KMS-11 (cell line): Measurements from ENCODE around the gene PLEKHA5.
A peak's percentile ranks its signal among the peaks of the same experiment; 100 is the strongest.

Experiments used
- H2AFZ ChIP-seq: fragments of 200-600 bp; sonication (generic); 2 replicates; pipeline ENCODE4 v1.6.1; 2016; ENCODE audit warnings: antibody characterized with exemption, mixed run types, low read depth
- H3K27ac ChIP-seq: fragments of 200-600 bp; sonication (generic); 2 replicates; pipeline ENCODE4 v1.6.1; 2016; ENCODE audit warnings: mild to moderate bottlenecking, mixed run types
- H3K27me3 ChIP-seq: fragments of 200-600 bp; sonication (generic); 2 replicates; pipeline ENCODE4 v1.6.1; 2017; ENCODE audit warnings: mild to moderate bottlenecking, low read depth, mixed run types, moderate library complexity; ENCODE audit not compliant: insufficient read depth
- H3K36me3 ChIP-seq: fragments of 200-600 bp; sonication (generic); 2 replicates; pipeline ENCODE4 v1.6.1; 2017; ENCODE audit warnings: mild to moderate bottlenecking, mixed run types; ENCODE audit not compliant: insufficient read depth
- H3K4me1 ChIP-seq: fragments of 200-600 bp; sonication (generic); 2 replicates; pipeline ENCODE4 v1.6.1; 2016; ENCODE audit warnings: mild to moderate bottlenecking, low read depth, mixed run types; ENCODE audit not compliant: poor library complexity, severe bottlenecking
- H3K4me2 ChIP-seq: fragments of 200-600 bp; sonication (generic); 2 replicates; pipeline ENCODE4 v1.7.0; 2016; ENCODE audit warnings: mild to moderate bottlenecking, mixed run types
- H3K4me3 ChIP-seq: fragments of 200-600 bp; sonication (generic); IDR thresholded peaks from 2 replicates; pipeline ENCODE4 v1.6.1; 2017; ENCODE audit warnings: low read depth, low read length, mixed read lengths; ENCODE audit not compliant: insufficient read depth
- H3K79me2 ChIP-seq: fragments of 200-600 bp; sonication (generic); 2 replicates; pipeline ENCODE4 v1.6.1; 2016; ENCODE audit warnings: low read depth, mixed run types; ENCODE audit not compliant: insufficient read depth
- H3K9ac ChIP-seq: fragments of 200-600 bp; sonication (generic); 2 replicates; pipeline ENCODE4 v1.6.1; 2016; ENCODE audit warnings: mild to moderate bottlenecking, mixed run types
- H4K20me1 ChIP-seq: fragments of 200-600 bp; sonication (generic); 2 replicates; pipeline ENCODE4 v1.6.1; 2016; ENCODE audit warnings: mild to moderate bottlenecking, mixed run types; ENCODE audit not compliant: insufficient read depth
- CTCF ChIP-seq: fragments of 200-600 bp; sonication (generic); conservative IDR thresholded peaks from 2 replicates; pipeline ENCODE4 v1.6.1; 2017; ENCODE audit warnings: low read depth, mild to moderate bottlenecking, antibody characterized with exemption, low read length, moderate library complexity, mixed read lengths

The PLEKHA5 gene

DNA sequence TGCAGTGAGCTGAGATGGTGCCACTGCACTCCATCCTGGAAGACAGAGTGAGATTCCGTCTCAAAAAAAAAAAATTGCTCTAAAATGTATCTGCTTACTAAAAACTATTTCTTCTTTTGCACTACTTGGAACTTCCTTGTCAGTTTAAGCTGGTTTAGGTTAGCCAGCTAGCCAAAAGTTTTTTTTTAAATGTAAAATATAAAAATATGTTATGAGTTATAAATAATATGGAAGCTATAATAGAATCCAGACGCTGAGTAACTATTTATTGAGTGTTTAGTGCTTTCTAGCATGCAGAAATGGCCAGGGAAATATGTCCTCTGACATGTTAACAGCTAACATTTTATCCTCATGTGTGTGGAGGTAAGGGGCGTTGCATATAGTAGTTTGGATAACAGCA, 85.6 kb downstream of the PLEKHA5 start:
- Histone ChIP-seq H3K36me3 (no peaks in the 10 kb centered on the region), H3K27me3 (no peaks in the 10 kb centered on the region), H3K4me3 (no peak overlapping the region), H3K4me2 (peak overlapping the region; percentile 60), H2AFZ (no peak overlapping the region), H3K27ac (peak overlapping the region; percentile 17; the same call in 1 of the 2 replicates), H3K4me1 (peaks cover 27% of the 10 kb centered on the region), H4K20me1 (no peaks in the 10 kb centered on the region), H3K79me2 (no peaks in the 10 kb centered on the region), H3K9ac (no peak overlapping the region; the same call in 1 of the 2 replicates)
- no peak for TF ChIP-seq CTCF

DNA sequence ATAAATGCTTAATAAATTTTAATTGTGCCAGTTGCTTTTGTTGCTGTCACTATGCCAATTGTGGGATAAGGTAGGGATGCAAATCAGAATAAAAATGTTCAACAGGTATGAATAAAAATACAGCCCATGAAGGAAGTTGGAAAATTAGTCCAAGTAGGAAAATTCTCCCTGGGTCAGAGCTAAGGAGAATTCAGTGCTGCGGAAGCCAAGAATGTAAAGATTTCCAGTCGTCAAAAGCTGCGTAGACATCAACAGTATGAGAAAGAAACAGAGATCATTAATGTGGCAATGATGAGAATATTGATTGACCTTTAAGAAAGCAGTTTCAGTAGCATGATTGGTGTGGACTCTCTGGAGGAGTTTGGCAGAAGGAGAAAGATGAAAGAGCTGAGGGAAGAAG, 87.9 kb downstream of the PLEKHA5 start:
- peaks cover 33% of the 10 kb centered on the region for H3K4me1 ChIP-seq
- no peaks in the 10 kb centered on the region for H3K79me2 ChIP-seq
- no peaks in the 10 kb centered on the region for H3K27me3 ChIP-seq
- H2AFZ ChIP-seq = no peak overlapping the region
- H3K9ac ChIP-seq = no peak overlapping the region
- no peak overlapping the region for H3K4me3 ChIP-seq
- H4K20me1 ChIP-seq = no peaks in the 10 kb centered on the region
- no peaks in the 10 kb centered on the region for H3K36me3 ChIP-seq
- no peak overlapping the region for H3K4me2 ChIP-seq
- no peak overlapping the region for H3K27ac ChIP-seq
- TF ChIP-seq CTCF = no peak

DNA sequence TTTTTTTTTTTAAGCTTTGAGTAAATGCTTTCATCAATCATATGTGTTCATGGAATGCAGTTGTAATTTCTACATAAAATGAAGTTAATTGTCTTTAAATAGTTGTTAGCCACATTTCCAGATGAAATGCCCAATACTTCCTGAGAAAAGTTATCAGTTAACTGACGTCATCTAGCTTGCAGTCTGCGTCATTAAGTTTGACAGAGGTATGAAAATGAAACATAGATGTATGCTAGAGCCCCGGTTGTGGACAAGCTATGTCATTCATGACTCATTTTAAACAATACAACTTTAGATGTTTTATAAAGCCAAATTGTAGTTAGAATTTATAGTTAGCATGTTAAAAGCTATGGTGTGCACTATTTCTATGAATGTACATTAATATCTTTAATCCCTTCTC, 90.7 kb downstream of the PLEKHA5 start:
- no peak overlapping the region for H3K4me2 ChIP-seq
- H3K4me3 ChIP-seq = no peak overlapping the region
- peaks cover 13% of the 10 kb centered on the region for H3K4me1 ChIP-seq
- no peaks in the 10 kb centered on the region for H3K36me3 ChIP-seq
- no peaks in the 10 kb centered on the region for H3K27me3 ChIP-seq
- H3K9ac ChIP-seq = no peak overlapping the region
- H3K27ac ChIP-seq = no peak overlapping the region
- no peaks in the 10 kb centered on the region for H4K20me1 ChIP-seq
- no peak overlapping the region for H2AFZ ChIP-seq
- TF ChIP-seq CTCF = no peak
- H3K79me2 ChIP-seq = no peaks in the 10 kb centered on the region

DNA sequence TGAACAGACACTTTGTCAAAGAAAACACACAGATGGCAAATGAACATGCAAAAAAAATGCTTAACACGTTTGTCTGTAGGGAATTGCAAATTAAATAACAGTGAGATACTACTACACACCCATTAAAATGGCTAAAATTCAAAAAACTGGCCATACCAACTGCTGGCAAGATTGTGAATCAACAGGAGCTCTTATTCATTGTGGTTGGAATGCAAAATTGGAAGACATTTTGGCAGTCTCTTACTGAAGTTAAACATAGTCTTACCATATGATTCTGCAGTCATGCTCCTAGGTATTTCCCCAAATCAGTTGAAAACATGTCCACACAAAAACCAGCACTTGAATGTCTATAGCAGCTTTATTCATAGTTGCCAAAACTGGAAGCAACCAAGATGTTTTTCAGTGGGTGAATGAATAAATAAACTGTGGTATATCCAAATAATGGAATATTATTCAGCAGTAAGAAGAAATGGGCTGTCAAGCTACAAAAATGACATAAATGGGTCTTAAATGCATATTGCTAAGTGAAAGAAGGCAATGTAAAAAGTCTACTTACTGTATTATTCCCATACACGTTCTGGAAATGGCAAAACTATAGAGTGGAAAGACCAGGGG, 91.4 kb downstream of the PLEKHA5 start:
- peaks cover 5% of the 10 kb centered on the region for H3K4me1 ChIP-seq
- H3K4me3 ChIP-seq = no peak overlapping the region
- H2AFZ ChIP-seq = no peak overlapping the region
- H3K36me3 ChIP-seq = no peaks in the 10 kb centered on the region
- H3K4me2 ChIP-seq = no peak overlapping the region
- TF ChIP-seq CTCF = no peak
- H4K20me1 ChIP-seq = no peaks in the 10 kb centered on the region
- H3K27me3 ChIP-seq = no peaks in the 10 kb centered on the region
- H3K9ac ChIP-seq = no peak overlapping the region
- H3K27ac ChIP-seq = no peak overlapping the region
- no peaks in the 10 kb centered on the region for H3K79me2 ChIP-seq
